Stimulated activated CD8-positive, alpha-beta memory T cell treated with anti-CD3 and anti-CD28 coated beads, Interleukin-15, amount 100 ng/mL, for 48 hours (primary cell): Measurements from ENCODE around the gene GALR2.
"Not testable (repeated sequence)": the region's sequence is repeated elsewhere in the genome, so short reads cannot be mapped to it uniquely, and the experiment has no call there.

Source experiments
- DNase-seq, 2 donors: peaks; one replicate each; pipeline ENCODE4 v3.0.0-alpha.2; 2020; ENCODE audit warnings: low read depth in 2 of 2

GALR2 gene

GRCh38 chr17:76049836-76050537 lies 24.6 kb upstream of the GALR2 start:
- DNase-seq = no peak

- DNase-seq = no peak
Observed at GRCh38 chr17:76050538-76051467, 23.8 kb upstream of the GALR2 start.

GRCh38 chr17:76051561-76051960 lies 23.0 kb upstream of the GALR2 start:
- DNase-seq = no peak

GRCh38 chr17:76053246-76054111 lies 21.1 kb upstream of the GALR2 start:
- DNase-seq = no peak

GRCh38 chr17:76054112-76054476 lies 20.5 kb upstream of the GALR2 start:
- no peak for DNase-seq

GRCh38 chr17:76056882-76057281 lies 17.7 kb upstream of the GALR2 start:
- no peak for DNase-seq

GRCh38 chr17:76058264-76058663 lies 16.3 kb upstream of the GALR2 start:
- not testable (repeated sequence) for DNase-seq

GRCh38 chr17:76063875-76064546 lies 10.6 kb upstream of the GALR2 start:
- no peak for DNase-seq

GRCh38 chr17:76065775-76066174 lies 8.8 kb upstream of the GALR2 start:
- DNase-seq = no peak

- no peak for DNase-seq
Observed at GRCh38 chr17:76071531-76072147, 2.9 kb upstream of the GALR2 start.

- DNase-seq = peak; percentile 81 to 84
Observed at GRCh38 chr17:76072148-76072858, 2.3 kb upstream of the GALR2 start, which contains the start of gene SRP68. SRP68 (minus strand) TSS chr17:76072517; CDS start chr17:76072491, 26 bp downstream.

GRCh38 chr17:76075364-76076145 lies 974 bp downstream of the GALR2 start:
- no peak for DNase-seq

- no peak for DNase-seq
Observed at GRCh38 chr17:76076146-76076764, 1.7 kb downstream of the GALR2 start.

GRCh38 chr17:76076765-76077583 lies 2.4 kb downstream of the GALR2 start:
- no peak for DNase-seq

- no peak for DNase-seq
Observed at GRCh38 chr17:76077584-76078110, 3.1 kb downstream of the GALR2 start.

- DNase-seq = not testable (repeated sequence)
Observed at GRCh38 chr17:76078370-76078769, 3.8 kb downstream of the GALR2 start.

GRCh38 chr17:76078860-76079534 lies 4.4 kb downstream of the GALR2 start, which contains the start of gene ZACN:
ZACN (plus strand) TSS chr17:76079182; CDS start chr17:76079265, 83 bp downstream.
- no peak for DNase-seq
